Right ventricle myocardium inferior (tissue), 1 donor: Measurements from ENCODE around the gene OGT. TPM values are rescaled to one million over a fixed set of nuclear protein-coding genes. Genes with fewer than 3 reads are reported as not detected.
A peak's percentile ranks its signal among the peaks of the same experiment; 100 is the strongest.

Experiments used
- ATAC-seq: fragments of 200-7000 bp; cut with Tn5 transposase; one replicate; pipeline ENCODE4 v1.9.1; 2020; ENCODE audit warnings: mild to moderate bottlenecking, moderate library complexity
- DNase-seq: peaks from one replicate; pipeline ENCODE4 v3.0.0; 2021; ENCODE audit errors: missing footprints
- intact Hi-C: fragments of 100-400 bp; cut with DNase I; formaldehyde crosslinking; loops from one replicate; pipeline ENCODE4 v1.11.0; 2022
- total RNA-seq: library from RNA; stranded (reverse); fragmentation: NEBNext Ultra II Directional; extraction: Animal tissue kit (Norgen Biotek cat#: 25700); gene quantifications from one replicate; pipeline ENCODE4 v1.2.1, GENCODE V29; 2021
- donor health status: DM: no; HTN: yes; CAD: no; lungs with severe emphysema.

The OGT gene
- total RNA-seq, 1 donor from 2014 or later: 78.6 TPM

- intact Hi-C loops: no loop called here
- no peak for ATAC-seq
- no peak for DNase-seq
These were observed 84.0 kb downstream of the OGT start for GRCh38 chrX:71616672-71617529.

GRCh38 chrX:71617742-71618141 lies 84.8 kb downstream of the OGT start:
- ATAC-seq (no peak), DNase-seq (no peak)
- intact Hi-C loops: no loop called here

GRCh38 chrX:71618303-71618721 lies 85.4 kb downstream of the OGT start, which contains the start of gene CXCR3:
Gene CXCR3, minus strand, starts transcription at chrX:71618511. Its CDS starts 62 bp downstream, at chrX:71618449.
- DNase-seq: no peak
- intact Hi-C loops: no loop called here
- no peak for ATAC-seq

GRCh38 chrX:71618787-71619186 lies 85.9 kb downstream of the OGT start:
- intact Hi-C loops: no loop called here
- no peak for DNase-seq
- no peak for ATAC-seq

- intact Hi-C loops: no loop called here
- ATAC-seq: no peak
- DNase-seq: no peak
These were observed 86.3 kb downstream of the OGT start for GRCh38 chrX:71619193-71619592.

- no peak for ATAC-seq
- intact Hi-C loops: no loop called here
These were observed 87.1 kb downstream of the OGT start for GRCh38 chrX:71619986-71620385.

GRCh38 chrX:71621603-71622002 lies 88.7 kb downstream of the OGT start:
- intact Hi-C loops: no loop called here
- DNase-seq (no peak), ATAC-seq (peak; percentile 61)

More at GRCh38 chrX:71619986-71620385, 87.1 kb downstream of the OGT start:
- no peak for DNase-seq

- DNase-seq (peak; percentile 63), ATAC-seq (no peak)
- intact Hi-C loops: no loop called here
These were observed 89.2 kb downstream of the OGT start for GRCh38 chrX:71622032-71622575.

- ATAC-seq (peak; percentile 91), DNase-seq (peak; percentile 85)
- intact Hi-C loops: no loop called here
These were observed 89.9 kb downstream of the OGT start for GRCh38 chrX:71622576-71623450.

- DNase-seq (no peak), ATAC-seq (no peak)
- intact Hi-C loops: no loop called here
These were observed 90.8 kb downstream of the OGT start for GRCh38 chrX:71623714-71624113.

GRCh38 chrX:71625471-71625870 lies 92.6 kb downstream of the OGT start:
- no peak for ATAC-seq
- no peak for DNase-seq
- intact Hi-C loops: no loop called here

Other genes with a start within 250 kb of the OGT start
- 120 TPM for gene NONO, start 249.5 kb upstream of the OGT start, total RNA-seq
- gene ITGB1BP2, start 231.4 kb upstream of the OGT start, total RNA-seq: 105 TPM
- 14.6 TPM for gene TAF1, start 166.7 kb upstream of the OGT start, total RNA-seq
- gene GCNA, start 45.3 kb downstream of the OGT start, total RNA-seq: 1.7 TPM
- 0.32 TPM for gene CXCR3, start 85.4 kb downstream of the OGT start, total RNA-seq
- not detected for gene CXorf49, start 185.2 kb downstream of the OGT start, total RNA-seq
- not detected for gene CXorf49B, start 230.2 kb downstream of the OGT start, total RNA-seq